ENCODE data around the gene LAMA1.
"Not testable (repeated sequence)": the region's sequence is repeated elsewhere in the genome, so short reads cannot be mapped to it uniquely, and the experiment has no call there.

LAMA1 gene

GRCh38 chr18:7117390-7118355, at the start of gene LAMA1:
Gene LAMA1, minus strand, starts transcription at chr18:7117797. Its CDS starts 77 bp downstream, at chr18:7117720.
- ATAC-seq: no peak

- no peak for ATAC-seq
These were observed 48.3 kb upstream of the LAMA1 start for GRCh38 chr18:7165846-7166393.

- ATAC-seq: no peak
These were observed 46.9 kb upstream of the LAMA1 start for GRCh38 chr18:7164323-7165004.

- ATAC-seq: no peak
These were observed 40.6 kb upstream of the LAMA1 start for GRCh38 chr18:7158216-7158615.

GRCh38 chr18:7157760-7158159, 40.2 kb upstream of the LAMA1 start:
- no peak for ATAC-seq

GRCh38 chr18:7155887-7156286, 38.3 kb upstream of the LAMA1 start:
- no peak for ATAC-seq

- ATAC-seq: no peak
These were observed 37.5 kb upstream of the LAMA1 start for GRCh38 chr18:7155092-7155491.

- no peak for ATAC-seq
These were observed 34.8 kb upstream of the LAMA1 start for GRCh38 chr18:7152440-7152839.

- no peak for ATAC-seq
These were observed 29.8 kb upstream of the LAMA1 start for GRCh38 chr18:7147399-7147798.

- ATAC-seq: no peak
These were observed 28.5 kb upstream of the LAMA1 start for GRCh38 chr18:7146067-7146466.

GRCh38 chr18:7144921-7145320, 27.3 kb upstream of the LAMA1 start:
- not testable (repeated sequence) for ATAC-seq

- no peak for ATAC-seq
These were observed 23.7 kb upstream of the LAMA1 start for GRCh38 chr18:7141287-7141686.

- ATAC-seq: no peak
These were observed 21.8 kb upstream of the LAMA1 start for GRCh38 chr18:7139409-7139808.

GRCh38 chr18:7133181-7133580, 15.6 kb upstream of the LAMA1 start:
- ATAC-seq: no peak

GRCh38 chr18:7132356-7133150, 15.0 kb upstream of the LAMA1 start:
- ATAC-seq: no peak

GRCh38 chr18:7122376-7122775, 4.8 kb upstream of the LAMA1 start:
- ATAC-seq: no peak

- ATAC-seq: no peak
These were observed 706 bp downstream of the LAMA1 start for GRCh38 chr18:7116792-7117389.

- ATAC-seq: no peak
These were observed 1.4 kb downstream of the LAMA1 start for GRCh38 chr18:7116001-7116730.

GRCh38 chr18:7112936-7113335, 4.7 kb downstream of the LAMA1 start:
- ATAC-seq: no peak

- ATAC-seq: no peak
These were observed 6.5 kb downstream of the LAMA1 start for GRCh38 chr18:7111134-7111533.

GRCh38 chr18:7105943-7106342, 11.7 kb downstream of the LAMA1 start:
- ATAC-seq: no peak

- ATAC-seq: no peak
These were observed 12.3 kb downstream of the LAMA1 start for GRCh38 chr18:7105268-7105667.
